OCI-LY7 (cell line): ENCODE measurements around the gene S100A6. TPM values are rescaled to one million over a fixed set of nuclear protein-coding genes. Genes with fewer than 3 reads are reported as not detected.

Experiments used
- BruUV-seq: library from RNA; stranded (reverse); fragments of 400-500 nt; replicated peaks from 2 replicates; lab custom pipeline; 2021; lab: Mats Ljungman, UMichigan
- CTCF ChIA-PET: fragments of 300-600 bp; sonication (Branson Sonifier 250); formaldehyde crosslinking; loops from one replicate; lab custom pipeline; 2022; ENCODE audit warnings: antibody characterized with exemption; ENCODE audit not compliant: unreplicated experiment; lab: Charles Lee
- POLR2A ChIA-PET: fragments of 300-600 bp; sonication (Branson Sonifier 250); formaldehyde crosslinking; loops from one replicate; lab custom pipeline; 2022; ENCODE audit warnings: antibody characterized with exemption; lab: Charles Lee
- DNase-seq: peaks from one replicate; pipeline ENCODE4 v3.0.0-alpha.2; 2015; ENCODE audit warnings: low spot score
- H2AFZ ChIP-seq: fragments of 200-600 bp; sonication (generic), shearing (Covaris generic); 2 replicates; pipeline ENCODE4 v1.6.1; 2014; ENCODE audit warnings: mild to moderate bottlenecking, antibody characterized with exemption, low read length, moderate library complexity
- H3K27ac ChIP-seq: fragments of 200-600 bp; sonication (generic); 2 replicates; pipeline ENCODE4 v1.5.1; 2014; ENCODE audit warnings: mixed run types, low read depth, mild to moderate bottlenecking, moderate library complexity, low read length, inconsistent platforms; ENCODE audit not compliant: poor library complexity, severe bottlenecking
- H3K36me3 ChIP-seq: fragments of 200-600 bp; sonication (generic); 2 replicates; pipeline ENCODE4 v1.6.1; 2014; ENCODE audit warnings: mild to moderate bottlenecking, antibody characterized with exemption, low read length, moderate library complexity, mixed read lengths; ENCODE audit not compliant: insufficient read depth
- H3K4me1 ChIP-seq: fragments of 200-600 bp; sonication (generic); 2 replicates; pipeline ENCODE4 v1.5.1; 2014; ENCODE audit warnings: mild to moderate bottlenecking, low read length; ENCODE audit not compliant: insufficient read depth, poor library complexity, severe bottlenecking
- H3K4me2 ChIP-seq: fragments of 200-600 bp; sonication (generic); 2 replicates; pipeline ENCODE4 v1.6.1; 2014; ENCODE audit warnings: mild to moderate bottlenecking, low read length
- H3K4me3 ChIP-seq: fragments of 200-600 bp; sonication (generic); 2 replicates; pipeline ENCODE4 v1.5.1; 2014; ENCODE audit warnings: mild to moderate bottlenecking, low read depth, low read length; ENCODE audit not compliant: poor library complexity, severe bottlenecking
- H3K79me2 ChIP-seq: fragments of 200-600 bp; sonication (generic); 2 replicates; pipeline ENCODE4 v1.6.1; 2016; ENCODE audit warnings: low read depth, mild to moderate bottlenecking, low read length, moderate library complexity, mixed read lengths; ENCODE audit not compliant: insufficient read depth
- H3K9me2 ChIP-seq: fragments of 200-600 bp; sonication (generic); 2 replicates; pipeline ENCODE4 v1.6.1; 2016; ENCODE audit warnings: mild to moderate bottlenecking, low read length, mixed read lengths; ENCODE audit not compliant: insufficient read depth
- H3K9me3 ChIP-seq: fragments of 200-600 bp; sonication (generic); 2 replicates; pipeline ENCODE4 v1.6.1; 2014; ENCODE audit warnings: mild to moderate bottlenecking, mixed run types, low read length, mixed read lengths
- H4K20me1 ChIP-seq: fragments of 200-600 bp; sonication (generic); 2 replicates; pipeline ENCODE4 v1.6.1; 2014; ENCODE audit warnings: mild to moderate bottlenecking, antibody characterized with exemption, low read length, moderate library complexity, mixed read lengths; ENCODE audit not compliant: insufficient read depth
- EZH2phosphoT487 ChIP-seq: fragments of 200-600 bp; sonication (generic); IDR thresholded peaks from 2 replicates; pipeline ENCODE4 v1.6.1; 2018; ENCODE audit warnings: low read depth, borderline replicate concordance, mild to moderate bottlenecking, mixed run types, antibody characterized with exemption, low read length, moderate library complexity, mixed read lengths
- intact Hi-C: fragments of 100-400 bp; cut with micrococcal nuclease; formaldehyde crosslinking; loops from one replicate; pipeline ENCODE4 v1.10.0; 2022; ENCODE audit not compliant: unreplicated experiment
- total RNA-seq, 2 experiments: library from RNA; depleted of rRNA in 1 of 2; stranded (reverse); fragments of >200 nt in 1 of 2; shearing (Covaris generic) in 1 of 2; gene quantifications; 2 replicates each; pipeline ENCODE4 v1.2.3, GENCODE V29; 2014 to 2022
- TF ChIP-seq, protein P1 (sequence below): fragments of 200-600 bp; sonication (generic); conservative IDR thresholded peaks from 2 replicates; pipeline ENCODE4 v1.5.1; 2014; ENCODE audit warnings: mild to moderate bottlenecking, antibody characterized with exemption, low read length, moderate library complexity, mixed read lengths

S100A6 gene
- total RNA-seq, 2 experiments from 2014 or later: not detected

DNA sequence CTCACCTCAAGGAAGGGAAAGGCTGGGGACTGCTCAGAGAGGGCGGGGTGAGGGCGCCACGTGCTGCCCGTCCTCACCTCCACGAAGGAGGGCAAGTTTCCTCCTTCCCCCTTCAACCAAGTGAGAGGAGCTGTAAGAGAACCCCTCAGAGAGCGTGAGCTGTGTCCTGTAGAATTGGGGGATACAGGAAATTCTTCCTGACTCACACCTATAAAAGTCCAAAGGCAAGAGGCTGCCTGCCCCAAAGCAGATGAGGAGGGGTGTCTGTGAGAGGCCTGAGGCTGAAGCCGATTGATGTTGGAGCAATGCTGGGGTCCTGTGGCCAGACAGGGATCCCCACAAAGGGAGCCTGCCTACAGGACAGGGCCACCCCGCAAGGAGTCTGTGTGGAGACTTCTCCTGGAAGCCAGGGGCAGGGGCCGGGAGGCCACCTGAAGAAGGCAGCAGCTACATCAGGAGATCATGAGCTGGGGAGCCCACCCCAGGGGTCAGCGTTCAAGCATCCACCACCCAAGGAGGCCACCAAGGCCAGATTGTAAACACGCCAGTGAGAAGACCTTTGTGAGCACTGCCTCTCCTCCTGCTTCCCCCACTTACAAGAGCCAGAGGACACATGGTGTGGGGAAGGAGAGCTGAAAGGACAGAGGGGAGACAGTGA, 27.7 kb downstream of the S100A6 start:
- Histone ChIP-seq H3K4me1 (no peaks in the 10 kb centered on the region), H2AFZ (no peak overlapping the region), H3K79me2 (no peaks in the 10 kb centered on the region), H4K20me1 (no peaks in the 10 kb centered on the region), H3K9me2 (no peaks in the 10 kb centered on the region), H3K27ac (no peak overlapping the region), H3K4me3 (no peak overlapping the region), H3K4me2 (no peak overlapping the region), H3K9me3 (no peaks in the 10 kb centered on the region), H3K36me3 (no peaks in the 10 kb centered on the region)
- BruUV-seq: no TSS peak
- POLR2A ChIA-PET: interaction anchor here (1.1 kb wide), 1 partner anchor 64 kb away, joined by 3 read pairs; no protein-coding TSS in a partner anchor
- TF ChIP-seq EZH2phosphoT487: no peak
- TF ChIP-seq, protein P1, sequence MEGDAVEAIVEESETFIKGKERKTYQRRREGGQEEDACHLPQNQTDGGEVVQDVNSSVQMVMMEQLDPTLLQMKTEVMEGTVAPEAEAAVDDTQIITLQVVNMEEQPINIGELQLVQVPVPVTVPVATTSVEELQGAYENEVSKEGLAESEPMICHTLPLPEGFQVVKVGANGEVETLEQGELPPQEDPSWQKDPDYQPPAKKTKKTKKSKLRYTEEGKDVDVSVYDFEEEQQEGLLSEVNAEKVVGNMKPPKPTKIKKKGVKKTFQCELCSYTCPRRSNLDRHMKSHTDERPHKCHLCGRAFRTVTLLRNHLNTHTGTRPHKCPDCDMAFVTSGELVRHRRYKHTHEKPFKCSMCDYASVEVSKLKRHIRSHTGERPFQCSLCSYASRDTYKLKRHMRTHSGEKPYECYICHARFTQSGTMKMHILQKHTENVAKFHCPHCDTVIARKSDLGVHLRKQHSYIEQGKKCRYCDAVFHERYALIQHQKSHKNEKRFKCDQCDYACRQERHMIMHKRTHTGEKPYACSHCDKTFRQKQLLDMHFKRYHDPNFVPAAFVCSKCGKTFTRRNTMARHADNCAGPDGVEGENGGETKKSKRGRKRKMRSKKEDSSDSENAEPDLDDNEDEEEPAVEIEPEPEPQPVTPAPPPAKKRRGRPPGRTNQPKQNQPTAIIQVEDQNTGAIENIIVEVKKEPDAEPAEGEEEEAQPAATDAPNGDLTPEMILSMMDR: no peak
- CTCF ChIA-PET: no interaction called here
- intact Hi-C loops: no loop called here
- no peak for DNase-seq

DNA sequence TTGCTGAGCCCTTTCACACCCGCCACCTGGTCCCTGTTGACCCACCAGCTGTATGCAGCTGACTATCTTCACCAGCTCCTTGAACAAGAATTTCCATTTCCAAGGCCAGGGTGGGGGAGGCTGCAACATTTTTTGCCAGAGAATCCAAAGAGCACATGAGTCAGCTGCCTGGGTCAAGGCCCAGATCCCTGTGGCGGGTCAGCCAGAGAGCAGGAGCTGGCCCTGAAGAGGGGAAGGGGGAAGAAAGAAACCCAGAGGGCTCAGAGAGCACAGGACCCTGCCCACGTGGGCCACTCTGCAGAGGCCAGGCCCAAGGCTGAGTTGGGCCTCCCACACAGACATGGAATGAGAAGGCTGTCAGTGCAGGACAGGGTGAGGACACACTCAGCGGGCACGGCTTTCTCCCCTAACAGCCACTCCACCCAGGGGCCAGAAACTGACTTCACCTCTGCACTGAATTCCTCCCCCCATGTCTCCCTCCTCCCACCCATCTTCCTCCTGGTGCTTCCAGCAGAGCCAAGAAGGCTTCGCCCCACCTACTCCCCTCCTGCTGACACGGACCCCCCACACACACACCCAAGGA, 28.9 kb downstream of the S100A6 start:
- no peak for DNase-seq
- Histone ChIP-seq H3K4me3 (no peak overlapping the region), H3K79me2 (no peaks in the 10 kb centered on the region), H3K9me3 (no peaks in the 10 kb centered on the region), H2AFZ (no peak overlapping the region), H3K36me3 (no peaks in the 10 kb centered on the region), H3K27ac (no peak overlapping the region), H3K4me1 (no peaks in the 10 kb centered on the region), H3K9me2 (no peaks in the 10 kb centered on the region), H4K20me1 (no peaks in the 10 kb centered on the region), H3K4me2 (no peak overlapping the region)
- ChIA-PET POLR2A (no interaction called here), CTCF (no interaction called here)
- TF ChIP-seq, protein P1: no peak
- no peak for TF ChIP-seq EZH2phosphoT487
- intact Hi-C loops: no loop called here
- no TSS peak for BruUV-seq

DNA sequence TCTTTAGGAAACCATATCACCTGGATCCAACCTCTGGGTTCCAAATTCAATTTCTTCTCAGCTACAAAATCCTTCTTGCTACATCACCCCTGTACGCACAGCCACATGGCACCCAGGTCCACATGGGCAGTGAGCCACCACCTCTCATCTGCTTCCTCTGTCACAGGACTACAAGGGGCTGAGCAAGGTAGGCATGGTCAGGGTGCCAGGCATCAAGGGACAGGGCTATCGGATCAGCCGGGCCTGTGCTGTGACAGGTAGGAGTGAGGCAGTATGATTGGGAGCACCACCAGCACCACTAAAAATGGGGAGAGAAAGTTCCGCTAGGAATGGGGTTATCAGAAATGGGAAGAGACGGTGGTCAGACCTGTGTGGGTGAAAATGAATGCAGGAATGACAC, 29.4 kb downstream of the S100A6 start:
- no peak for DNase-seq

More for the DNA sequence above, 29.4 kb downstream of the S100A6 start:
- TF ChIP-seq, protein P1: no peak
- no peak for TF ChIP-seq EZH2phosphoT487
- Histone ChIP-seq H4K20me1 (no peaks in the 10 kb centered on the region), H3K9me2 (no peaks in the 10 kb centered on the region), H3K4me1 (no peaks in the 10 kb centered on the region), H3K79me2 (no peaks in the 10 kb centered on the region), H3K36me3 (no peaks in the 10 kb centered on the region), H3K4me3 (no peak overlapping the region), H3K27ac (no peak overlapping the region), H2AFZ (no peak overlapping the region), H3K4me2 (no peak overlapping the region), H3K9me3 (no peaks in the 10 kb centered on the region)
- POLR2A ChIA-PET: no interaction called here
- CTCF ChIA-PET: no interaction called here
- intact Hi-C loops: no loop called here
- BruUV-seq: no TSS peak
